OCI-LY1 (cell line): ENCODE measurements around the gene CRYBB3.

ENCODE experiments used
- CTCF ChIP-seq: fragments of 200-600 bp; sonication (generic), shearing (Covaris generic); IDR thresholded peaks from 2 replicates; pipeline ENCODE4 v1.5.1; 2017; ENCODE audit warnings: mild to moderate bottlenecking, antibody characterized with exemption, low read length, moderate library complexity, mixed read lengths
- EZH2 ChIP-seq: fragments of 200-600 bp; sonication (generic), shearing (Covaris generic); IDR thresholded peaks from 2 replicates; pipeline ENCODE4 v1.8.0; 2017; ENCODE audit warnings: borderline replicate concordance, mixed run types, mild to moderate bottlenecking, antibody characterized with exemption, low read length, moderate library complexity, mixed read lengths

GRCh38 chr22:25208743-25209505 lies 9.3 kb downstream of the CRYBB3 start:
- TF ChIP-seq CTCF (no peak), EZH2 (no peak)
